Measurements from ENCODE around the gene PPRC1.

PPRC1 gene

GRCh38 chr10:102113956-102114857 lies 18.6 kb upstream of the PPRC1 start:
- TF ChIP-seq CTCF (IDR thresholded peaks at IDR 0.05; ENCODE audit: borderline replicate concordance, extremely low read depth, low read length, poor library complexity, severe bottlenecking) (no peak), EZH2 (IDR thresholded peaks at IDR 0.05; ENCODE audit: borderline replicate concordance, low read depth, low read length, severe bottlenecking) (no peak)
- Histone ChIP-seq H4K20me1 (ENCODE audit: insufficient read depth, low read length) (peaks cover 30% of the 10 kb centered on the region), H3K9me3 (ENCODE audit: insufficient read depth, low read length, severe bottlenecking) (no peaks in the 10 kb centered on the region), H3K4me3 (ENCODE audit: low read depth in 1 of 2, low read length in 2 of 2) (peak overlapping the region; percentile 84 to 85; a peak in 3 of 4 replicates), H3K79me2 (ENCODE audit: insufficient read depth, low read length) (peaks cover 79% of the 10 kb centered on the region), H3K27me3 (ENCODE audit: insufficient read depth, low read length, poor library complexity) (no peaks in the 10 kb centered on the region), H2AFZ (ENCODE audit: low read depth, low read length) (peak overlapping the region; percentile 74), H3K36me3 (ENCODE audit: insufficient read depth, low read length) (peaks cover 27% of the 10 kb centered on the region), H3K9ac (ENCODE audit: low read depth, low read length) (peak overlapping the region; percentile 89), H3K4me1 (ENCODE audit: insufficient read depth, low read length) (peaks cover 62% of the 10 kb centered on the region), H3K27ac (ENCODE audit: low read length) (peak overlapping the region; percentile 84), H3K4me2 (ENCODE audit: insufficient read depth, low read length) (peak overlapping the region; percentile 90)
- ATAC-seq (ENCODE audit: insufficient read depth, low read depth) (peak; percentile 32), DNase-seq (peak; percentile 28)

GRCh38 chr10:102114861-102115618 lies 17.8 kb upstream of the PPRC1 start:
- Histone ChIP-seq H3K4me1 (ENCODE audit: insufficient read depth, low read length) (peaks cover 68% of the 10 kb centered on the region), H3K9ac (ENCODE audit: low read depth, low read length) (peak overlapping the region; percentile 89), H3K4me3 (ENCODE audit: low read depth in 1 of 2, low read length in 2 of 2) (peak overlapping the region; percentile 41 to 85), H3K79me2 (ENCODE audit: insufficient read depth, low read length) (peaks cover 87% of the 10 kb centered on the region), H3K27ac (ENCODE audit: low read length) (peak overlapping the region; percentile 84), H3K4me2 (ENCODE audit: insufficient read depth, low read length) (peak overlapping the region; percentile 90), H4K20me1 (ENCODE audit: insufficient read depth, low read length) (peaks cover 30% of the 10 kb centered on the region), H2AFZ (ENCODE audit: low read depth, low read length) (peak overlapping the region; percentile 74), H3K9me3 (ENCODE audit: insufficient read depth, low read length, severe bottlenecking) (no peaks in the 10 kb centered on the region), H3K36me3 (ENCODE audit: insufficient read depth, low read length) (peaks cover 18% of the 10 kb centered on the region), H3K27me3 (ENCODE audit: insufficient read depth, low read length, poor library complexity) (no peaks in the 10 kb centered on the region)
- DNase-seq (peak; percentile 93), ATAC-seq (ENCODE audit: insufficient read depth, low read depth) (peak; percentile 84)
- TF ChIP-seq CTCF (IDR thresholded peaks at IDR 0.05; ENCODE audit: borderline replicate concordance, extremely low read depth, low read length, poor library complexity, severe bottlenecking), result no peak
- no peak for TF ChIP-seq EZH2 (IDR thresholded peaks at IDR 0.05; ENCODE audit: borderline replicate concordance, low read depth, low read length, severe bottlenecking)

GRCh38 chr10:102115775-102116174 lies 17.1 kb upstream of the PPRC1 start:
- H3K4me1 ChIP-seq (ENCODE audit: insufficient read depth, low read length), result peaks cover 70% of the 10 kb centered on the region
- H3K27ac ChIP-seq (ENCODE audit: low read length), result peak overlapping the region; percentile 84
- H3K79me2 ChIP-seq (ENCODE audit: insufficient read depth, low read length), result peaks cover 93% of the 10 kb centered on the region
- H3K9me3 ChIP-seq (ENCODE audit: insufficient read depth, low read length, severe bottlenecking), result no peaks in the 10 kb centered on the region
- H3K27me3 ChIP-seq (ENCODE audit: insufficient read depth, low read length, poor library complexity), result no peaks in the 10 kb centered on the region
- H4K20me1 ChIP-seq (ENCODE audit: insufficient read depth, low read length), result peaks cover 30% of the 10 kb centered on the region
- no peak for TF ChIP-seq CTCF (IDR thresholded peaks at IDR 0.05; ENCODE audit: borderline replicate concordance, extremely low read depth, low read length, poor library complexity, severe bottlenecking)
- no peak for TF ChIP-seq EZH2 (IDR thresholded peaks at IDR 0.05; ENCODE audit: borderline replicate concordance, low read depth, low read length, severe bottlenecking)
- H3K9ac ChIP-seq (ENCODE audit: low read depth, low read length), result peak overlapping the region; percentile 89
- no peak for ATAC-seq (ENCODE audit: insufficient read depth, low read depth)
- DNase-seq, result peak; percentile 35
- no peak overlapping the region for H2AFZ ChIP-seq (ENCODE audit: low read depth, low read length)
- peak overlapping the region; percentile 90 for H3K4me2 ChIP-seq (ENCODE audit: insufficient read depth, low read length)
- peak overlapping the region; percentile 41 to 85; a peak in 3 of 4 replicates for H3K4me3 ChIP-seq (ENCODE audit: low read depth in 1 of 2, low read length in 2 of 2)
- peaks cover 11% of the 10 kb centered on the region for H3K36me3 ChIP-seq (ENCODE audit: insufficient read depth, low read length)

Measured in DND-41 (cell line).